Measurements from ENCODE around the gene CBY2. TPM values are rescaled to one million over a fixed set of nuclear protein-coding genes. Genes with fewer than 3 reads are reported as not detected.

CBY2 gene
- total and polyA plus RNA-seq, 10 of the 15 experiments (the other 5 are each of a cell fraction or from before 2014, with no cell fraction given) = 0.08 to 0.64 (median 0.23) TPM; not detected in 6

DNA sequence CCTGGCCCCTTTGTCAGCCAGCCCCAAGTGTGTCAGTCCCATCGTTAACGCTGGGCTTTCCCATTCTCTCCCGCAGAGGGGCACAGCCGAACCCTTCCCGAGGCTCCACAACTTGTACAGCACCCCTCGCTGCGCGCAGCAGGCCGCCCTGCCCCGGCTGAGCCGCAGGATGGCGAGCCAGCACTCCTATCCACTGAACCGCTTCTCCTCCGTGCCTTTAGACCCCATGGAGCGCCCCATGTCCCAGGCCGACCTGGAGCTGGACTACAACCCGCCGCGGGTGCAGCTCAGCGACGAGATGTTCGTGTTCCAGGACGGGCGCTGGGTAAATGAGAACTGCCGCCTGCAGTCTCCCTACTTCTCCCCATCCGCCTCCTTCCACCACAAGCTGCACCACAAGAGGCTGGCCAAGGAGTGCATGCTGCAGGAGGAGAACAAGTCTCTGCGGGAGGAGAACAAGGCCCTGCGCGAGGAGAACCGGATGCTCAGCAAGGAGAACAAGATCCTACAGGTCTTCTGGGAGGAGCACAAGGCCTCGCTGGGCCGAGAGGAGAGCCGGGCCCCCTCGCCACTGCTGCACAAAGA lies 11.1 kb downstream of the CBY2 start:
- Histone ChIP-seq H3K4me1 (ENCODE audit: control insufficient read depth, insufficient read depth, low read length) (no peaks in the 10 kb centered on the region), H3K27ac (ENCODE audit: control insufficient read depth, insufficient read depth) (no peak overlapping the region), H3K9me3 (replicated peaks; ENCODE audit: control insufficient read depth, insufficient read depth, low read length) (no peaks in the 10 kb centered on the region; the same call in 2 of the 3 replicates), H3K4me2 (ENCODE audit: control insufficient read depth, insufficient read depth) (no peak overlapping the region), H3K79me2 (ENCODE audit: control insufficient read depth, insufficient read depth, low read length) (no peaks in the 10 kb centered on the region), H3K36me3 (ENCODE audit: control insufficient read depth in 2 of 2, insufficient read depth in 2 of 2, low read length in 1 of 2) (no peaks in the 10 kb centered on the region), H4K20me1 (ENCODE audit: control insufficient read depth, insufficient read depth) (no peaks in the 10 kb centered on the region), H3K9ac (ENCODE audit: control insufficient read depth, insufficient read depth, low read length) (no peak overlapping the region), H3K4me3 (no peak overlapping the region), H3K27me3 (replicated peaks in 1 of 2; ENCODE audit: control insufficient read depth in 2 of 2, insufficient read depth in 2 of 2, low read length in 1 of 2) (no peaks in the 10 kb centered on the region), H2AFZ (ENCODE audit: control insufficient read depth, low read depth, low read length) (no peak overlapping the region)
- SMC1A ChIA-PET (ENCODE audit: uncharacterized antibody, unreplicated experiment) = interaction anchor here (5.1 kb wide), 1 partner anchor 88 kb away, joined by 33 read pairs; no protein-coding TSS in a partner anchor
- FAIRE-seq (no peak), ATAC-seq (no peak), DNase-seq (ENCODE audit: low read depth, low spot score) (no peak)
- POLR2A ChIA-PET = no interaction called here
- BruUV-seq (replicated peaks) = no TSS peak
- RAD21 ChIA-PET (ENCODE audit: unreplicated experiment) = no interaction called here
- 92% methylated on average over 30 of the region's 34 CpGs for WGBS (ENCODE audit: insufficient coverage, insufficient replicate concordance, low lambda C conversion rate, missing lambda C conversion rate)
- intact Hi-C loops (cut with micrococcal nuclease; ENCODE audit: unreplicated experiment) (no loop called here), in situ Hi-C loops (cut with MboI) (no loop called here)
- CTCF ChIA-PET = interaction anchor here (18.9 kb wide), 1 partner anchor 88 kb away, joined by 361 read pairs; no protein-coding TSS in a partner anchor
- no peak for TF ChIP-seq TCF7 (IDR thresholded peaks at IDR 0.05; ENCODE audit: borderline replicate concordance)
- TF ChIP-seq, protein P1, sequence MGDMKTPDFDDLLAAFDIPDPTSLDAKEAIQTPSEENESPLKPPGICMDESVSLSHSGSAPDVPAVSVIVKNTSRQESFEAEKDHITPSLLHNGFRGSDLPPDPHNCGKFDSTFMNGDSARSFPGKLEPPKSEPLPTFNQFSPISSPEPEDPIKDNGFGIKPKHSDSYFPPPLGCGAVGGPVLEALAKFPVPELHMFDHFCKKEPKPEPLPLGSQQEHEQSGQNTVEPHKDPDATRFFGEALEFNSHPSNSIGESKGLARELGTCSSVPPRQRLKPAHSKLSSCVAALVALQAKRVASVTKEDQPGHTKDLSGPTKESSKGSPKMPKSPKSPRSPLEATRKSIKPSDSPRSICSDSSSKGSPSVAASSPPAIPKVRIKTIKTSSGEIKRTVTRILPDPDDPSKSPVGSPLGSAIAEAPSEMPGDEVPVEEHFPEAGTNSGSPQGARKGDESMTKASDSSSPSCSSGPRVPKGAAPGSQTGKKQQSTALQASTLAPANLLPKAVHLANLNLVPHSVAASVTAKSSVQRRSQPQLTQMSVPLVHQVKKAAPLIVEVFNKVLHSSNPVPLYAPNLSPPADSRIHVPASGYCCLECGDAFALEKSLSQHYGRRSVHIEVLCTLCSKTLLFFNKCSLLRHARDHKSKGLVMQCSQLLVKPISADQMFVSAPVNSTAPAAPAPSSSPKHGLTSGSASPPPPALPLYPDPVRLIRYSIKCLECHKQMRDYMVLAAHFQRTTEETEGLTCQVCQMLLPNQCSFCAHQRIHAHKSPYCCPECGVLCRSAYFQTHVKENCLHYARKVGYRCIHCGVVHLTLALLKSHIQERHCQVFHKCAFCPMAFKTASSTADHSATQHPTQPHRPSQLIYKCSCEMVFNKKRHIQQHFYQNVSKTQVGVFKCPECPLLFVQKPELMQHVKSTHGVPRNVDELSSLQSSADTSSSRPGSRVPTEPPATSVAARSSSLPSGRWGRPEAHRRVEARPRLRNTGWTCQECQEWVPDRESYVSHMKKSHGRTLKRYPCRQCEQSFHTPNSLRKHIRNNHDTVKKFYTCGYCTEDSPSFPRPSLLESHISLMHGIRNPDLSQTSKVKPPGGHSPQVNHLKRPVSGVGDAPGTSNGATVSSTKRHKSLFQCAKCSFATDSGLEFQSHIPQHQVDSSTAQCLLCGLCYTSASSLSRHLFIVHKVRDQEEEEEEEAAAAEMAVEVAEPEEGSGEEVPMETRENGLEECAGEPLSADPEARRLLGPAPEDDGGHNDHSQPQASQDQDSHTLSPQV (IDR thresholded peaks at IDR 0.05) = no peak
- no peak for TF ChIP-seq ZSCAN29 (IDR thresholded peaks at IDR 0.05)
- TF ChIP-seq BHLHE40 (IDR thresholded peaks at IDR 0.05; ENCODE audit: borderline replicate concordance in 1 of 2, low read depth in 2 of 2, low read length in 1 of 2) = no peak
- TF ChIP-seq NR2C2 (IDR thresholded peaks at IDR 0.05; ENCODE audit: borderline replicate concordance, control insufficient read depth, insufficient read length, low read depth) = no peak
- no peak for TF ChIP-seq NFYA (IDR thresholded peaks at IDR 0.05; ENCODE audit: borderline replicate concordance, low read depth, low read length)
- TF ChIP-seq, protein P2, sequence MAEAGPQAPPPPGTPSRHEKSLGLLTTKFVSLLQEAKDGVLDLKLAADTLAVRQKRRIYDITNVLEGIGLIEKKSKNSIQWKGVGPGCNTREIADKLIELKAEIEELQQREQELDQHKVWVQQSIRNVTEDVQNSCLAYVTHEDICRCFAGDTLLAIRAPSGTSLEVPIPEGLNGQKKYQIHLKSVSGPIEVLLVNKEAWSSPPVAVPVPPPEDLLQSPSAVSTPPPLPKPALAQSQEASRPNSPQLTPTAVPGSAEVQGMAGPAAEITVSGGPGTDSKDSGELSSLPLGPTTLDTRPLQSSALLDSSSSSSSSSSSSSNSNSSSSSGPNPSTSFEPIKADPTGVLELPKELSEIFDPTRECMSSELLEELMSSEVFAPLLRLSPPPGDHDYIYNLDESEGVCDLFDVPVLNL (IDR thresholded peaks at IDR 0.05; ENCODE audit: low read depth, low read length) = no peak
- no peak for TF ChIP-seq MEF2A (IDR thresholded peaks at IDR 0.05; ENCODE audit: insufficient read depth, low read depth, low read length)
- TF ChIP-seq SIX5 (IDR thresholded peaks at IDR 0.05; ENCODE audit: low read depth, low read length, severe bottlenecking) = no peak
- TF ChIP-seq, protein P3, sequence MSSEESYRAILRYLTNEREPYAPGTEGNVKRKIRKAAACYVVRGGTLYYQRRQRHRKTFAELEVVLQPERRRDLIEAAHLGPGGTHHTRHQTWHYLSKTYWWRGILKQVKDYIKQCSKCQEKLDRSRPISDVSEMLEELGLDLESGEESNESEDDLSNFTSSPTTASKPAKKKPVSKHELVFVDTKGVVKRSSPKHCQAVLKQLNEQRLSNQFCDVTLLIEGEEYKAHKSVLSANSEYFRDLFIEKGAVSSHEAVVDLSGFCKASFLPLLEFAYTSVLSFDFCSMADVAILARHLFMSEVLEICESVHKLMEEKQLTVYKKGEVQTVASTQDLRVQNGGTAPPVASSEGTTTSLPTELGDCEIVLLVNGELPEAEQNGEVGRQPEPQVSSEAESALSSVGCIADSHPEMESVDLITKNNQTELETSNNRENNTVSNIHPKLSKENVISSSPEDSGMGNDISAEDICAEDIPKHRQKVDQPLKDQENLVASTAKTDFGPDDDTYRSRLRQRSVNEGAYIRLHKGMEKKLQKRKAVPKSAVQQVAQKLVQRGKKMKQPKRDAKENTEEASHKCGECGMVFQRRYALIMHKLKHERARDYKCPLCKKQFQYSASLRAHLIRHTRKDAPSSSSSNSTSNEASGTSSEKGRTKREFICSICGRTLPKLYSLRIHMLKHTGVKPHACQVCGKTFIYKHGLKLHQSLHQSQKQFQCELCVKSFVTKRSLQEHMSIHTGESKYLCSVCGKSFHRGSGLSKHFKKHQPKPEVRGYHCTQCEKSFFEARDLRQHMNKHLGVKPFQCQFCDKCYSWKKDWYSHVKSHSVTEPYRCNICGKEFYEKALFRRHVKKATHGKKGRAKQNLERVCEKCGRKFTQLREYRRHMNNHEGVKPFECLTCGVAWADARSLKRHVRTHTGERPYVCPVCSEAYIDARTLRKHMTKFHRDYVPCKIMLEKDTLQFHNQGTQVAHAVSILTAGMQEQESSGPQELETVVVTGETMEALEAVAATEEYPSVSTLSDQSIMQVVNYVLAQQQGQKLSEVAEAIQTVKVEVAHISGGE (CRISPR knock-in tag; IDR thresholded peaks at IDR 0.05) = no peak
- TF ChIP-seq IKZF2 (IDR thresholded peaks at IDR 0.05) = no peak
- TF ChIP-seq MTA2 (IDR thresholded peaks at IDR 0.05; ENCODE audit: low read depth) = no peak
- TF ChIP-seq, protein P4, sequence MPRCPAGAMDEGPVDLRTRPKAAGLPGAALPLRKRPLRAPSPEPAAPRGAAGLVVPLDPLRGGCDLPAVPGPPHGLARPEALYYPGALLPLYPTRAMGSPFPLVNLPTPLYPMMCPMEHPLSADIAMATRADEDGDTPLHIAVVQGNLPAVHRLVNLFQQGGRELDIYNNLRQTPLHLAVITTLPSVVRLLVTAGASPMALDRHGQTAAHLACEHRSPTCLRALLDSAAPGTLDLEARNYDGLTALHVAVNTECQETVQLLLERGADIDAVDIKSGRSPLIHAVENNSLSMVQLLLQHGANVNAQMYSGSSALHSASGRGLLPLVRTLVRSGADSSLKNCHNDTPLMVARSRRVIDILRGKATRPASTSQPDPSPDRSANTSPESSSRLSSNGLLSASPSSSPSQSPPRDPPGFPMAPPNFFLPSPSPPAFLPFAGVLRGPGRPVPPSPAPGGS (IDR thresholded peaks at IDR 0.05; ENCODE audit: borderline replicate concordance, insufficient read depth, low read depth, low read length, poor library complexity, severe bottlenecking) = no peak

Data from GM12878 (cell line).